ENCODE measurements around the gene SLAMF6.

DNA sequence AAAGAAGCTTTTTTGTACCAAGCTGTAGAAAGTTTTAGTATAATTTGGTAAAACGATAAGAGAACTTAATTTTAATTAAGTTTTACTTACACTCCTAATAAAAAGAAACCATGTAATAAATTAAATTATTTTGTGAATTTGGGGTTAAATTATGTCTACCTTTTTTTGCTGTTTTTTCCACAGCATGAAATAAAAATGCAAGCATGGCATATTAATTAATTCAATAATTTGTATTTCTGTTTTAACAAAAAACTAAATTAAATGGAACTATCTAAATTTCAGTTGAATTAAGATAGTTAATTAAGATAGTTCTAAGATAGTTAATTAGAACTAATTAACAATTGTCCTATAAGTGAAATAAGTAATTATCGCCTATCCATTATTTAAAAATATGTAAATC, 83.3 kb downstream of the SLAMF6 start:
- TF ChIP-seq CTCF (optimal IDR thresholded peaks at IDR 0.05 in 1 of 3, IDR thresholded peaks at IDR 0.05 in 1 of 3, conservative IDR thresholded peaks at IDR 0.05 in 1 of 3; ENCODE audit: extremely low read depth in 1 of 3, insufficient read depth in 2 of 3, low read length in 3 of 3) (no peak), EZH2 (IDR thresholded peaks at IDR 0.05; ENCODE audit: low read length) (no peak)

Data from keratinocyte (primary cell).